ENCODE results near the gene ORAI2.
A peak's percentile ranks its signal among the peaks of the same experiment; 100 is the strongest.
"Not testable (repeated sequence)": the region's sequence is repeated elsewhere in the genome, so short reads cannot be mapped to it uniquely, and the experiment has no call there.

ORAI2 gene

DNA sequence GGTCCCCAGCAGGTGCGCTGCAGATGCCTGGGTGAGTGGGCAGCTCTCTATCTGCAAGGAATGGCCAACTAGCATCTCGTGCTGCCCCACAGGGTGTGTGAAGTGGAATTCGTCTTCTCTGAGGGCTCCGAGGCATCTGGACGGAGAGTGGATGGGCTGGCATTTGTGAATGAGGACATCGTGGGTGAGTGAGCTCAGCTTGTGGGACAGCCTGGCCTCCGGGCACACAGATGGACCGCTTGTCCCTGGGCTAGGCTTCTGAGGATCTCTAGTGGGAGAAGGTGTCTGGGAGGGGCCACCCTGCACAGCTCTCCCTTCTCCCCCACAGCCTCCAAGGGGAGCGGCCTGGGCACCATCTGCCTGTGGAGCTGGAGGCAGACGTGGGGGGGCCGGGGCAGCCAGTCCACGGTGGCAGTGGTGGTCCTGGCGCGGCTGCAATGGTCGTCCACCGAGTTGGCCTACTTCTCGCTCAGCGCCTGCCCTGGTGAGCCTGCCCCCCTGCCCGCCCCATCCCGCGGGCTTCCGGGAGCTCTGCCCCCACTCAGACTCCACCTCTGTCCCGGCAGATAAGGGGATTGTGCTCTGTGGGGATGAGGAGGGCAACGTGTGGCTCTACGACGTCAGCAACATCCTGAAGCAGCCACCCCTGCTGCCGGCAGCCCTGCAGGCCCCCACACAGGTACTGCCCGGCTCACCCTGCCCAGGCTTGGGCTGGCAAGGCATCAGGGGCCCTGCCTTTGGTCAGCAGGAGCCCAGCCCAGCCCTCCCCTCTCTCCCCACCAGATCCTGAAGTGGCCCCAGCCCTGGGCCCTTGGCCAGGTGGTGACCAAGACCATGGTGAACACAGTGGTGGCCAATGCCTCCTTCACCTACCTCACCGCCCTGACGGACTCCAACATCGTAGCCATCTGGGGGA is 39.0 kb downstream of the ORAI2 start:
- no peak for DNase-seq (ENCODE audit: low read depth)
- H3K4me3 ChIP-seq (ENCODE audit: control insufficient read depth, low read depth, low read length): no peak overlapping the region
- TF ChIP-seq, protein P1, sequence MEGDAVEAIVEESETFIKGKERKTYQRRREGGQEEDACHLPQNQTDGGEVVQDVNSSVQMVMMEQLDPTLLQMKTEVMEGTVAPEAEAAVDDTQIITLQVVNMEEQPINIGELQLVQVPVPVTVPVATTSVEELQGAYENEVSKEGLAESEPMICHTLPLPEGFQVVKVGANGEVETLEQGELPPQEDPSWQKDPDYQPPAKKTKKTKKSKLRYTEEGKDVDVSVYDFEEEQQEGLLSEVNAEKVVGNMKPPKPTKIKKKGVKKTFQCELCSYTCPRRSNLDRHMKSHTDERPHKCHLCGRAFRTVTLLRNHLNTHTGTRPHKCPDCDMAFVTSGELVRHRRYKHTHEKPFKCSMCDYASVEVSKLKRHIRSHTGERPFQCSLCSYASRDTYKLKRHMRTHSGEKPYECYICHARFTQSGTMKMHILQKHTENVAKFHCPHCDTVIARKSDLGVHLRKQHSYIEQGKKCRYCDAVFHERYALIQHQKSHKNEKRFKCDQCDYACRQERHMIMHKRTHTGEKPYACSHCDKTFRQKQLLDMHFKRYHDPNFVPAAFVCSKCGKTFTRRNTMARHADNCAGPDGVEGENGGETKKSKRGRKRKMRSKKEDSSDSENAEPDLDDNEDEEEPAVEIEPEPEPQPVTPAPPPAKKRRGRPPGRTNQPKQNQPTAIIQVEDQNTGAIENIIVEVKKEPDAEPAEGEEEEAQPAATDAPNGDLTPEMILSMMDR (IDR thresholded peaks at IDR 0.05; ENCODE audit: control insufficient read depth, insufficient read depth, low read depth, low read length, missing control alignments): no peak

DNA sequence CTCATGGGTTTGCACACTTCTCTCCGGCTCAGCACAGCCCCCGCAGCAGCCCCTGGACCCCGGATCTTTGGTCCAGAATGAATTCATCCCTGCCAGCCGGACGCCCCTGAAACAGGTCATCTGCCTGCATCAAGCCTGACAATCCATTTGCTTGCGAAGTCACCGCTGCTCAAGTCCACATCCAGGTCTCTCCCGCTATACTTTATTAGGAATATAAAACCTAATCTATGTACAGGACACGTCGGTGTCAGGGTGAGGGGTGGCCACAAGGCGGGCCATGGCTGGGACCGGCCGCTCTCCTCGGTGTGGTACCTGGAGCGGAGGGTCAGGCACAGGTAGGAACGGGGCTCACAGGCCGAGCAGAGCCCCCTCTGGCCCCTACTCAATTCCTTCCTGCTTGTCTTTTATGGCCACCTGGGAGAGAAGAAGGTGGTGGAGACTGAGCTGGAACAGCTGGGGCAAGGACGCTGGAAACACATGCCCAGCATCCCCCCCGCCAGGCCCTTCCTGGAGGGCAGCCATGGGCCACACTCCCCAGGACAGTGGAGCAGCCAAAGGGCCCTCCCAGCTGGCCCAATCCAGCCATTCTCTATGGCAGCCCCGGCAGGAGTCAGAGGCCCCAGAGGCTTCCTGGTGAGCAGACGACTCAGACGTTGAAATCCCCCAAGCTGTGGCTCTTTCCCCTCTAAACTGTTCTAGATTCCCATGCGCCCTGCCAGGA is 40.1 kb downstream of the ORAI2 start:
- TF ChIP-seq, protein P1 (IDR thresholded peaks at IDR 0.05; ENCODE audit: control insufficient read depth, insufficient read depth, low read depth, low read length, missing control alignments): no peak
- DNase-seq (ENCODE audit: low read depth): no peak
- H3K4me3 ChIP-seq (ENCODE audit: control insufficient read depth, low read depth, low read length): no peak overlapping the region

DNA sequence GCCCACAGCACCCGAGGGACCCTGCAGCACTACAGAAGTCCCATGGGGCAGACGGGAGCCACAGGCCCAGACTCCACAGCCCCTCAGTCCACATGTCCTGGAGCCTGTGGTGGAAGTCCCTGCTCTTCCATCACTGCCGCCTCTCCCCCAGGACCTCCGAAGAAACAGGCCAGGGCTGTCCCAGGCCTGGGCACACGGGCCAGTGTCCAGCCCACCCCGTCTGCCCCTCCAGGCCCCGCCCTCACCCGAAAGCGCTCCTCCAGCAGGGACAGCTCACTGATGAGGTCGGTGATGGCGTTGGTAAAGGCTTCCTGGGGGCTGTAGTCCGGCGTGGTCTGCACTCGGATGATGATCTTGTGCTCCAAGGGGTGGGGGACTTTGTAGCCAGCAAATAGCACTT is 40.7 kb downstream of the ORAI2 start:
- H3K4me3 ChIP-seq (ENCODE audit: control insufficient read depth, low read depth, low read length); DNase-seq (ENCODE audit: low read depth): not testable (repeated sequence)

DNA sequence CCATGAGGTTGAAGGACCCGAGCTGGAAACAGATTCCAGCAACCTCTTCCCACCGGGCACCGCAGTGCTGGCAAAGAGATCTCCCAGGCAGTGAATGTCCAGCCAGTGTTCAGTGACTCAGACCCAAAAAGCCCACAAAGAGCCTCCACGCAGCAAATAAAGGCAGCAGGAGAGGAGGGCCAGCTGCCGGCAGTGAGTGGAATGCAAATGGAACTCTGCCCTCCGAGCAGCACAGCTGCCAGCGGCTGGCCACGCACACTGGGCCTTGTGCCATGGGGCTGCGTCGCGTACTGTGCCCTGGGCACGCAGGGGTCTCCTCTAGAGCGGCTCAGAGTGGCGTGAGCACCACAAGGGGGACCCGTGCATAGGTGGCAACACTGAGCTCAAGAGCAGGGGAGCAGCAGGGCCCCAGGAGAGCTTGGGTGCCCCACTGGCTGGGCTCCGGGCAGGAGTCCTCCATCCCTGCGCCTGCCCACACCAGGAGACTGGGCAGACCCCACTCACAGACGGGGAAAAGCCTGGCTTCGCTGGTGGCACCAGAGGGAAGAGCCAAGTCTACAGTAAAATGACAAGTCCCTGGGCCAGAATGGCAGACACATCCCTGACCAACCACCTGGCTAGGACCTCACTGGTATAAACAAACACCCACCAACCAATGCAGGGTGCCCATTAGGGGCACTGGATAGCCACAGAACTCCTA is 41.5 kb downstream of the ORAI2 start:
- not testable (repeated sequence) for H3K4me3 ChIP-seq (ENCODE audit: control insufficient read depth, low read depth, low read length); DNase-seq (ENCODE audit: low read depth)

DNA sequence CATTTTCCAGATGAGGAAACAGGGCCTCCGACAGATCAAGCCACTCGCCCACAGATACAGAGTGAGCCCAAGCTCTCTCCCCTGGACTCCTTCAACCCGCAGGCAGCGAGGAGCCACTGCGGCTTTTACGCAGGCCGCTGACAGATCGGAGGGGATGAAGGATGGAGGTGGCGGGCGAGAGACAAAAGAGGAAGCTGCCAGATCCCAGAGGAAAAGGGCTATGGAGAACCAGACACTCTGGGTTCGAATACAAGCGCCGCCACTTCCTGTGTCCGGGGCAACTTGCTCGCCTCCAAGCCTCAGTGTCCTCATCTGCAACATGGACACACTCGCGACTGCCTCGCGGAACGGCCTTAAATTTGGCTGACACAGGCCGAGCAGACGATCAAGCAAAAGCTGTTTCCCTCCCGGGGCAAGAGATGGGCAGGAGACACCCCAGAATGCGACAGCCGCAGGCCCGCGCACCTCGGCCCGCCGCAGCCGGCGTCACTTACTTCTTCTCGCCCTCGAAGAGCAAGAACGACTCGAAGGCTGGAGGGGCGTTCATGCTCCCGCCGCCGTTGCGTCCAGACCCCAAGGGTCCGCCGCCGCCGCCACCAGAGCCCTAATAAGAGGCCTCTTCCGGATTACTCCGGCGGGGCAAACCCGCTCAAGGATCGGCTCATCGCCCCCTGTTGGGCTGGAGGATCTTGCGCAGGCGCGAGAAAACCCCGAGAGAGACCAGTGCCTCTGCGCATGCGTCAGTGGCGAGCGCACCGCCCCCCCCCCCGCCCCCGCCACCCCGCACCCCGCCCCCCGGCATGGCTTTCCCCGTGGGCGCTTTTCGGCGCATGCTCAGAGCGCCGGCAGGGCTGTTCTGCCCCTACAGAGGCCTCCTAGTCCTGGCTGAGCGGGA is 45.2 kb downstream of the ORAI2 start, which contains the start of gene POLR2J:
Gene POLR2J, minus strand, starts transcription at position 609 of the 895 bp plus-strand sequence. Its CDS starts 62 bp downstream, at position 547.
- not testable (repeated sequence) for DNase-seq (ENCODE audit: low read depth)
- H3K4me3 ChIP-seq (ENCODE audit: control insufficient read depth, low read depth, low read length): peak within 1 kb of the TSS; percentile 32

DNA sequence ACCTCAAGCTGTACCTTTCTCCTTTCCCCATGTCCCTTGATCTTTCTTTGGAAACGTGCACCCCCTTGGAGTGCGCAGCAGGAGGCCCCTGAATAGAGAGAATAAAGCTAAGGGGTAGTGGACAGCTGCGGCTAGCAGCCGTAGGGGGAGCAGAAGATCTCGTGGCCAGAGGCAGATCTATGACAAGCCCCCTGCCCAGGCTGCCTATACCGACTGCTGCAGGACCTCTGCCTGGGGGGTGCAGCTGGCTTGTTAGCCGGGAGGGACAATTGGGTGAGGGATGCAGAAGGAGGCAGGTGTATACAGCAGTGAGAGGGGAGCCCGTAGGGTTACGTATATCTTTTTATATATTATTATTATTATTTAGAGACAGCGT is 45.8 kb downstream of the ORAI2 start:
- H3K4me3 ChIP-seq (ENCODE audit: control insufficient read depth, low read depth, low read length); DNase-seq (ENCODE audit: low read depth): not testable (repeated sequence)

DNA sequence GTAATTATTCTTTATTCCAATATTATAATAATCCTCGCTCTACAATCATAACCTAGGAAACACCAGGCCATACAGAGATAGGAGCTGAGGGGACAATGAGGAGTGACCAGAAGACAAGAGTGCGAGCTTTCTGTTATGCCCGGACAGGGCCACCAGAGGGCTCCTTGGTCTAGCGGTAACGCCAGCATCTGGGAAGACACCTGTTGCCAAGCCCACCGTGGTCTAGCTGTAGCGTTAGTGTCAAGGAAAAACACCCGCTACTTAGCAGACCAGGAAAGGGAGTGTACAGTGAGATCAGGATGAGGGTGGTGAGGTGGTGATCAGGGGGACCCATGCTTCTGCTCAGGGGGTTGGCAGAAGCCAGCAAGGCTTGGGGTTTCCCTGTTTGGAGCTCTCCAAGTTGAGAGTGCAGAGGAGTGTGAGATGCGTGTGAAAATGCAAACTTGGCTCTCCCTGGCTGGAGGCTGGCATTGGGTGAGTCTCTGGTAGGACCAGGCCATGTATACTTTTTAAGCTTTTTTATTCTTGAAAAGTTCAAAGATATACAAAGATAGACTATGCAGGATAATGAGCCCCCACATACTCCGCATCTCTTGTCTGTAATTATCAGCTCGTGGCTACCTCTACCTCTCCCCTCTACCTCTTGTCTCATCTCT is 46.7 kb downstream of the ORAI2 start:
- TF ChIP-seq, protein P1 (IDR thresholded peaks at IDR 0.05; ENCODE audit: control insufficient read depth, insufficient read depth, low read depth, low read length, missing control alignments): peak; percentile 39
- not testable (repeated sequence) for DNase-seq (ENCODE audit: low read depth); H3K4me3 ChIP-seq (ENCODE audit: control insufficient read depth, low read depth, low read length)

DNA sequence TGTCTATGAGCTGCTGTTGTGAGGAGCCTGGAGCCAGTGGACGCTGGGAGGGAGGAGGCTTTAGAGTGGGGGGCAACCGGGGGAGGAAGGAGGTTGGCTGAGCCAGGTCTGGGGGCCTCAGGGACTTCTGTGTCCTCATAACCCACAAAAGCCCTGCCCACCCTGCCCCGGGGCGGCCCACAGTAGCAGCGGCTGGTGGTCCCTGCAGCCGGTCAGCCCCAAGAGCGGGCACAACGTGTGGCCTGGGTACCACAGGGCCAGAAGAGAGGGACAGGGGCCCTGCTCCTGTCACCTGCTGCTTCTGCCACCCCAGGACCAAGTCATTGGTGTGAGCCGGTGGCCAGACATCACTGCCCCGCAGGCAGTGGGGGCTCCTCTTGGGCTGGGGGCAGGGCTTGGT is 48.6 kb downstream of the ORAI2 start:
- not testable (repeated sequence) for H3K4me3 ChIP-seq (ENCODE audit: control insufficient read depth, low read depth, low read length)

DNA sequence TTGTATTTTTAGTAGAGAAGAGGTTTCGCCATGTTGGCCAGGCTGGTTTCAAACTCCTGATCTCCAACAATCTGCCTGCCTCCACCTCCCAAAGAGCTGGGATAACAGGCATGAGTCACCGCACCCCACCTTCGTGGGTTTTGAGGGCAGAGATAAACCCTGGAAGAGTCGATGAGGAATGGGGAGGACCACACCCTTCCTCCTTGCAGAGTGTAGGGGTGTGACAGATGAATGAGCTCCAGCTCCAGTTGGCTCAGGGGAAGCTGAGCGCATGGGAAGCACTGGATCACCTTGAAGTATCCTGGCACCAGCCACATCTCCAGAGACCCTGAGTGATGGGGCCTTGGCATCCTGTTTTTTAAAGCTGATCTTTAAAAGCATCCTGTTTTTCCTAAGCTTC is 50.9 kb downstream of the ORAI2 start:
- H3K4me3 ChIP-seq (ENCODE audit: control insufficient read depth, low read depth, low read length); DNase-seq (ENCODE audit: low read depth): not testable (repeated sequence)

More for the DNA sequence above, 48.6 kb downstream of the ORAI2 start:
- not testable (repeated sequence) for DNase-seq (ENCODE audit: low read depth)

DNA sequence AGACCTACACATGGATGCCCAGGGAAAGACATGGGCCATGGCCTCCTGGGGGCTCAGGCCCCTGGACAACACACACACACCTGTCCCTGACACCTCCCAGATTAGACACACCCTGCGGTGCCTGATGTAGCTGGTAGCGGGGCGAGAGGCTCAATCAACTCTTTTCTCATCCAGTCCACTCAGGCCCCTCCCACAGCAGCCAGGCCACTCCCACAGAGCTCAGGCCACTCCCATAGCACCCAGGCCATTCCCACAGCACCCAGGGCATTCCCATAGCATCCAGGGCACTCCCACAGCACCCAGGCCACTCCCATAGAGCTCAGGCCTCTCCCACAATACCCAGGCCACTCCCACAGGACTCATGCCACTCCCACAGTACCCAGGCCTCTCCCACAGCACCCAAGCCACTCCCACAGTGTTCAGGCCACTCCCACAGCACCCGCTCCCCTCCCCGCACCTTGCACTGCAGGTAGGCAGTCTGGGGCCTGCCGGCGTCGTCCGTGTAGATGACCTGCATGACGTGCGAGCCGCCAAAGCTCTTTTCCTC is 57.2 kb downstream of the ORAI2 start:
- not testable (repeated sequence) for H3K4me3 ChIP-seq (ENCODE audit: control insufficient read depth, low read depth, low read length); DNase-seq (ENCODE audit: low read depth)

DNA sequence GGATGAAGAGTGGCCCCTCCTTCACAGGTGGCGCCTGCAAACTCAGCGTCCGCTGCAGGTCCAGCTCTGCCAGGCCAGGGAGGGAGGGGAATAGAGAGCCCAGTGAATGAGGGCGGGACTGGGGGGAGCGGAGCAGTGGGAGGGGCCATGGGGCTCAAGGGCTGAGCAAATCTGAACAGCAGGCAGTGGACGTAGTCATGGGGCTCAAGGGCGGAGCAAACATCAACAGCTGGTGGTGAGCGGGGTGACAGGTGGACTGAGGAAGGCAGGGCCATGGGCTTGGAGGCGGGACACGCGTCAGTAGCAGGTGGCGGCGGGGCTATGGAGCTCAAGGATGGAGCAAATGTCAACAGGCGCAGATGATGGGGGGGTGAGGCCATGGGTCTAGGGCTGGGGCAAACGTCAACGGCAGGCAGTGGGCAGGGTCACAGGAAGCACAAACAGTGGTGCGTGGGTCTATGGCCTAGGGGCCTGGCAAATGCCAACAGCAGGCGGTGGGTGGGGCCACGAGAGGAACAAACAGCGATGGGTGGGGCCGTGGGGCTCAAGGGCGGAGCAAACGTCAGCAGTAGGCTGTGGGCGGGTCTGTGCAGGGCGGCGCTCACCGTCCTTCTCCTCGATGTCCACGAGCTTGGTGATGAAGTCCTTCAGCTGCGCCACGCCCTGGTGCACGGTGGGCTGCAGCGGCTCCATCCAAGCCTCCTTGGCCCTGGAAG is 60.0 kb downstream of the ORAI2 start:
- not testable (repeated sequence) for DNase-seq (ENCODE audit: low read depth); H3K4me3 ChIP-seq (ENCODE audit: control insufficient read depth, low read depth, low read length)

DNA sequence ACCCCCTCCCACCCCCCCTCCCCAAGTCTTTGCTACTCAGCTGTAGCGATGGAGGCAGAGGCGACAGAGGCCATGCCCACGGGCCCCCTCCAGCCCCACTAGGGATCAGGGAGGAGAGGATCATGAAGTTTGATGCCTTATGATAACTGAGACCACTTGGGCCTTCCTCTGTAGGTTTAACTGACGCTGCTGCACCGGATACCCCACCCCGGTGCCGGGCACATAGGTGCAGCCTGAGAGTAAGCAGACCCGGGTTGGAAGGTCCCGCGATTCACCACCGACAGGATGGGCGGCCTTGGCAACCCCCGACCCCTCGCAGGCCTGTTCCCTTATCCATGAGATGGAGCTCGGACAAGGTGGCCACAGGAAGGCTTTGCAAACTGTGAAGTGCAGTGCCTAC is 60.7 kb downstream of the ORAI2 start:
- H3K4me3 ChIP-seq (ENCODE audit: control insufficient read depth, low read depth, low read length); DNase-seq (ENCODE audit: low read depth): not testable (repeated sequence)
